Stimulated activated CD8-positive, alpha-beta memory T cell treated with anti-CD3 and anti-CD28 coated beads, Interleukin-7, amount 100 ng/mL, for 24 hours (primary cell): ENCODE results near the gene RNPEPL1.

Experiments used
- DNase-seq: peaks from one replicate; pipeline ENCODE4 v3.0.0-alpha.2; 2020; ENCODE audit warnings: low read depth

Gene RNPEPL1

DNA sequence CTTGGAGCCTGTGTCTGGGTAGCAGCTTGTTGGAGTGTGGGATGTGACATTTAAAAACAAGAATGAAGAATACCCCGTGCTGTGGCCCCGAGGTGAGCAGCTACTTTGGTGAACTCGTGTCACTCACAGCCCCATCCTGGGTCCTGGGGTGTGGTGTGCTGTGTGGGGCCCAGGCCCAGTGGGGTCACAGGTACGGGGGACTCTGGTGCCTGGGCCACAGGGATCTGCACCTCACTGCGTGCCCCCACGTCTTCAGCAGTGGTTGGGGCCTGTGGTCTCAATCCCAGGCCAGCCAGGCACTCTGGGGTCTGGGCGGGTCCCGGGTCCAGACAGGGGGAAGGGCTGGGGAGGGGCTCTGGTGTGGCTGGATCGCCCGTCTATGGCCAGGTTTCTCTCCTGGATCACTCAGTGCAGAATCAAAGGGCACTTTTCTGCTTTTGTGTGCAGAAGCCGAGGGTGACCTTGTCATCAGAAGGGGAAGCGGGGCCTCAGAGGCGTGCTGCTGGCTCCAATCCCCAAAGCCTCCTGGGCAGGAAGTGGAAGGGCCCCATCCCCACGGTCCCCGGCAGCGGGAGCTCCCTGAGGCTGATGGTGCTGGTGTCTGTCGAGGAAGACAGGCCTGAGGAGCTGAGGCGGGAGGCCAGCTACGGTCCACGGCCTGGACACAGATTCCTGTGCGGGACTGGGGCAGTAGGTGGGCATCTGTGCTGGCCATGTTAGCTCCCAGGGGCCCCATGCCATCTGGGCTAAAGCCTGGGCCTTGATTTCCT, 58.4 kb downstream of the RNPEPL1 start:
- DNase-seq = no peak

DNA sequence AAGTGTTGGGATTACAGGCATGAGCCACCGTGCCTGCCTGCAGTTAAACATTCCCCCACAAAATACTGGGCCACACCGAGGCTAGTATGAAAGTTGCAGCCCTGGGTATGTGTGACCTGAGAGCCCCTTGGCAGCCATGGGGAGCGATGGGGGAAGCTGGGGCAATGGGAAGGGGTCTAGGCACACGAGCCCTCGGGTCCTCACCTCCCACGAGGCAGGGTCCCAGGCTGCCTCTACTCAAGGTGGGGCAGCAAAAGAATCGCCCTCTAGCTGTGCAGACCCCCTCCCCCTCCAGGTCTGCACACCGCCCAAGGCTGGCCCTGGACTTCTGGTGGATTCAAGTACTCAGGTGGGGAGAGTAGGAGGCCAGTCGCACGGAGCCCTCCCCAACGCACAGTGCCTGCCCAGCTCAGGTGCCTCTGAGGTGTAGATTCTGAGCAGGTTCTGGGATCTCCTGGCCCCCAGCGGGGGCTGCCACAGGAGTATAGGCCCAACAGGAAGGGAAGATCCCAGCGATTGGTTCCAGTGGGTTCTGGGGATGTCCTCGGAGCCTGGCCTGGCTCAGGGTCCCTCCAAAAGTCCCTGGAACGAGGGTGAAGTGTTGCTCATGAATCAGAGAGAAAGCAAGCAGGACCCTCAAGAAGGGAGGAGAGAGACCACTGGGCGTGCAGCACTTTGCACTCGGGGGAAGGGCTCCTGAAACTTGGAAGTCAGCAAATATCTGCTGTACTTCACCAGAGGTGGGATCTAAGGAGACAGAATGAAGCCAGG, 59.6 kb downstream of the RNPEPL1 start:
- DNase-seq = no peak

DNA sequence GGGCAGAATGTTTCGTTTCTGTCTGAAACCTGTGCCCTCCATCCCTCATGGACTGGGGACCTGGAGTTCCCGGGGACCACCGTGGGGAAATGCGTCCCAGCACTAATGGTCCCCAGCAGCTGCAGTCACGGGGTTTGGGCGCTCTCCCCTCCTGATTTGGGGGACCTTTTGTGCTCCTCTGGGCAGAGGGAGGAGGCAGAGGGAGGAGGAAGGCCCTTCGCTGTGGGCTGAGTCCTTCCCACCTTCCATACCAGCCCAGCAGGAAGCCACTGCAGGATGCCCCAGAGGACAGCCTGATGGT, 60.2 kb downstream of the RNPEPL1 start:
- DNase-seq = no peak

DNA sequence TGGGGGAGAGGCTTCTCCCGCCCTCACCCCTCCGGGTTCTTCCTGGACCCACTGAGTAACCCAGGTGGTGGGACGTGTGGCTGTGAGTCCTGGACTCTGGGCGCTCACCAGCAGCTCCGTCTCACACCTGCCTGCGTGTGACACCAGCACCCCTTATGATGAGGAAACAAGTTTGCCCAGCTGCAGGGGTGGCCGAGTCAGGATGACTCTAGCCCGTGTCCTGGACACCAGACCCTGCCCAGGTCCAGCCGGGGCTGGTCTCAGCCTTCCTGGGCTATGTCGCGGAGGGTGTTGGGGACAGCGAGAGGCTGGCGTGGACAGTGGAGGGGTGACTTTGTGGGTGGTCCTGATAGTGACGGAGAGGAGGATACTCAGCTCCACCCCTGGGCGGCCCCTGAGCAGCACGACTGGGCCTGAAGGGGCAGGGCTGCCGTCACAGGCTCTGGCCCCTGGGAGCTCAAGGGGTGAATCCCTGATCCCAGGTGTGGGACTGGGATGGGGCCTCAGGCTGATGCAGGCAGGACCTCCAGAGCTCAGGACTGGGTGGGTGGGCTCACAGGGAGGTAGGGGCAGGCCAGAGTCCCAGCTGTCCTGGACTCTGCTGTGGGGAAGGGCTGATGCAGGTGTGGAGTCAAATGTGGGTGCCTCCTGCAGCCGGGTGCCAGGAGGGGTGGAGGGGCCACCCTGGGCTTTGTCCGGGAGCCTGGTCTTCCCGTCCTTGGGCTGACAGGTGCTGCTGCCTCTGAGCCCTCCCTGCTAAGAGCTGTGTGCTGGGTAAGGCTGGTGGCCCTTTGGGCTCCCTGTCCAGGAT, 60.7 kb downstream of the RNPEPL1 start:
- no peak for DNase-seq

DNA sequence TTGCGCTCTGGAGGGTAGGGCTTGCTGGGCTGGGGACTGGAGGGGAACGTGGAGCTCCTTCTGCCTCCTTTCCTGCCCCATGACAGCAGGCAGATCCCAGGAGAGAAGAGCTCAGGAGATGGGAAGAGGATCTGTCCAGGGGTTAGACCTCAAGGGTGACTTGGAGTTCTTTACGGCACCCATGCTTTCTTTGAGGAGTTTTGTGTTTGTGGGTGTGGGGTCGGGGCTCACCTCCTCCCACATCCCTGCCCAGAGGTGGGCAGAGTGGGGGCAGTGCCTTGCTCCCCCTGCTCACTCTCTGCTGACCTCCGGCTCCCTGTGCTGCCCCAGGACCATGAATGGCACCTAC, 61.3 kb downstream of the RNPEPL1 start:
- no peak for DNase-seq

DNA sequence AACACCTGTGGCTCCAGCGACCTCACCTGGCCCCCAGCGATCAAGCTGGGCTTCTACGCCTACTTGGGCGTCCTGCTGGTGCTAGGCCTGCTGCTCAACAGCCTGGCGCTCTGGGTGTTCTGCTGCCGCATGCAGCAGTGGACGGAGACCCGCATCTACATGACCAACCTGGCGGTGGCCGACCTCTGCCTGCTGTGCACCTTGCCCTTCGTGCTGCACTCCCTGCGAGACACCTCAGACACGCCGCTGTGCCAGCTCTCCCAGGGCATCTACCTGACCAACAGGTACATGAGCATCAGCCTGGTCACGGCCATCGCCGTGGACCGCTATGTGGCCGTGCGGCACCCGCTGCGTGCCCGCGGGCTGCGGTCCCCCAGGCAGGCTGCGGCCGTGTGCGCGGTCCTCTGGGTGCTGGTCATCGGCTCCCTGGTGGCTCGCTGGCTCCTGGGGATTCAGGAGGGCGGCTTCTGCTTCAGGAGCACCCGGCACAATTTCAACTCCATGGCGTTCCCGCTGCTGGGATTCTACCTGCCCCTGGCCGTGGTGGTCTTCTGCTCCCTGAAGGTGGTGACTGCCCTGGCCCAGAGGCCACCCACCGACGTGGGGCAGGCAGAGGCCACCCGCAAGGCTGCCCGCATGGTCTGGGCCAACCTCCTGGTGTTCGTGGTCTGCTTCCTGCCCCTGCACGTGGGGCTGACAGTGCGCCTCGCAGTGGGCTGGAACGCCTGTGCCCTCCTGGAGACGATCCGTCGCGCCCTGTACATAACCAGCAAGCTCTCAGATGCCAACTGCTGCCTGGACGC, 61.9 kb downstream of the RNPEPL1 start:
- DNase-seq = no peak
